Effector memory CD8-positive, alpha-beta T cell (primary cell): Measurements from ENCODE around the gene PLPPR5.
A peak's percentile ranks its signal among the peaks of the same experiment; 100 is the strongest.
"Not testable (repeated sequence)": the region's sequence is repeated elsewhere in the genome, so short reads cannot be mapped to it uniquely, and the experiment has no call there.

ENCODE experiments used
- ATAC-seq: fragments of 150-1000 bp; cut with Tn5 transposase; replicated peaks from 2 replicates; pipeline ENCODE4 v1.10.0; 2021; ENCODE audit warnings: mild to moderate bottlenecking, moderate library complexity
- DNase-seq, 3 experiments: peaks; one replicate each; pipeline ENCODE4 v3.0.0; 2021
- H3K27ac Mint-ChIP-seq, 2 donors: one replicate each; pipeline ENCODE4 v1.8.0; 2022; ENCODE audit warnings: mild to moderate bottlenecking in 2 of 2, mixed read lengths in 2 of 2, moderate library complexity in 2 of 2
- H3K27me3 Mint-ChIP-seq, 2 donors: one replicate each; pipeline ENCODE4 v1.8.0; 2022; ENCODE audit warnings: mixed read lengths in 2 of 2
- H3K36me3 Mint-ChIP-seq: one replicate; pipeline ENCODE4 v1.8.0; 2022; ENCODE audit warnings: mild to moderate bottlenecking, moderate library complexity, mixed read lengths; ENCODE audit not compliant: insufficient read depth
- H3K4me1 Mint-ChIP-seq, 2 donors: one replicate each; pipeline ENCODE4 v1.8.0; 2022; ENCODE audit warnings: low read depth in 2 of 2, mixed read lengths in 2 of 2
- H3K4me3 Mint-ChIP-seq, 2 donors: one replicate each; pipeline ENCODE4 v1.8.0; 2022; ENCODE audit warnings: mild to moderate bottlenecking in 2 of 2, mixed read lengths in 2 of 2, moderate library complexity in 2 of 2
- H3K9me3 Mint-ChIP-seq, 2 donors: one replicate each; pipeline ENCODE4 v1.8.0; 2022; ENCODE audit warnings: mixed read lengths in 2 of 2
- total RNA-seq, 9 experiments: gene quantifications; one replicate each; lab custom pipeline; 2026; lab: John Stamatoyannopoulos, UW

PLPPR5 gene
- 0 to 0.21 (median 0) reads per million in 9 experiments for total RNA-seq

- Mint-ChIP-seq H3K27ac (no peak within 1 kb of the TSS), H3K4me1 (peaks cover 3 to 4% of the 10 kb centered on the region in 2 donors), H3K9me3 (no peaks in the 10 kb centered on the region), H3K36me3 (peaks cover 3% of the 10 kb centered on the region), H3K27me3 (peaks cover 61 to 67% of the 10 kb centered on the region in 2 donors), H3K4me3 (peak within 1 kb of the TSS; percentile 60 to 63)
- peak in 1 of 3 experiments; percentile 3 for DNase-seq
- ATAC-seq = peak; percentile 38
Measured at GRCh38 chr1:99004861-99005442, at the start of gene PLPPR5. TSS of gene PLPPR5 (minus strand) at chr1:99004861. CDS start at chr1:99004671, 190 bp downstream.

DNA sequence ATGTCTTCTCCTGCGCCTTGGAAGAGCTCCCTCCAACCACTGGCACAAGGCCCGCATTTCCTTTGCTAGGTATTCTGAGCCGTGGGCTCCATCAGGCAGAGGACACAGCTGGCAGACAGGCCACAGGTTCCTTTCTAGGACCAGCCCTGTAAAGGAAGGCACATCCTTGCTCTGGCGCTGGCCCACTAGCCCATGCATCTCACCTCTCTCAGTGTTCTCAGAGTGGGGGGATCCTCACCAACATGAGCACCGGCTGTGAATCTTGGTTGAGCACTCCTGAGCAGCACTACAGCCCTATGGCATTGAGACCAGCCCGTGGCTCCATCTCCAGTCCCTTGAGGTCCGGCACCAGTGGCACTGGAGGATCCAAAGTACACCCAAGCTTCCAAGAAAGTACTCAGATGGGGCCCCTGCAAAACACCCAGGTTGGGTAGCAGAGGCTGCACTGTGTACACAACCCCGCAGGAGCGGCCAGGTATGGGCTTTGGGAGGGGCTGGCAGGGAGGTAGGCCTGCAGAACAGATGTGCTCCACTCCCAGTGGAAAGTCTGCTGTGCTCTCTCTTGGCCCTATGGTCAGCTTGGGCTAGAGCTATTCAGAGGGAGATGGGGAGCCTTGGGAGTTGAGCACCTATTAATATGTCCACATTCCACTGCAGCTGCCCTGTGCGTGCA is 47.1 kb upstream of the PLPPR5 start:
- Mint-ChIP-seq H3K4me3 (no peak overlapping the region), H3K27ac (no peak overlapping the region), H3K36me3 (no peaks in the 10 kb centered on the region), H3K4me1 (no peaks in the 10 kb centered on the region), H3K27me3 (peaks cover 4 to 11% of the 10 kb centered on the region in 2 donors), H3K9me3 (peaks cover 0 to 3% of the 10 kb centered on the region in 2 donors)
- DNase-seq = no peak
- ATAC-seq = no peak

DNA sequence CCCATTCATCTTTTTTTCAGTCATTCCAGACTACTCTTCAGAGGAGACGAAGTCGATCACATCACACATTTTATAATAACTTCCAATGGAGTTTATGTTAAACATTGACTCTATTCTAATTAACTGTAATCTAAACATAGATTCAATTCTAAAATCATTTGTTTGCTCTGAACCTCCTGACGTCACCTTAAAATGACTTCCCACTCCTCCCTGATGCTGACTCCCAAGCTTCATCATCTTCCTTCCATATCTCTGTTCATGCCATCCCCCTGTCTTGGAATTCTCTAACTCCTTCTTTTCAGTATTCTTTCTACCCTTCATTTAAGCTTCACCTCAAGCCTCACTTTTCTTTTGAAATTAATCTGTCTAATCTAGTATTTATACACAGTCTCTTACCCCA is 45.1 kb upstream of the PLPPR5 start:
- ATAC-seq = no peak

DNA sequence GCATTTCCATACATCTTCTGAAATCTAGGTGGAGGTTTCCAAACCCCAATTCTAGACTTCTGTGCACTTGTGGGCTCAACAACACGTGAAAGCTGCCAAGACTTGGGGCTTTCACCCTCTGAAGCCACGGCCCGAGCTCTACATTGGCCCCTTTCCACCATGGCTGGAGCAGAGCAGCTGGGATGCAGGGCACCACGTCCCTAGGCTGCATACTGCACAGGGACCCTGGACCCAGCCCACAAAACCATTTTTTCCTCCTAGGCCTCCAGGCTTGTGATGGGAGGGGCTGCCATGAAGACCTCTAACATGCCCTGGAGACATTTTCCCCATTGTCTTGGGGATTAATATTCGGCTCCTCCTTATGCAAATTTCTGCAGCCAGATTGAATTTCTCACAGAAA is 32.1 kb upstream of the PLPPR5 start:
- H3K27me3 Mint-ChIP-seq = peaks cover 5 to 25% of the 10 kb centered on the region in 2 donors
- H3K4me3 Mint-ChIP-seq, H3K36me3 Mint-ChIP-seq, H3K4me1 Mint-ChIP-seq, DNase-seq, H3K27ac Mint-ChIP-seq, ATAC-seq: not testable (repeated sequence)
- H3K9me3 Mint-ChIP-seq = peaks cover 9 to 31% of the 10 kb centered on the region in 2 donors

More for the DNA sequence above, 45.1 kb upstream of the PLPPR5 start:
- DNase-seq = no peak
- Mint-ChIP-seq H3K4me3 (no peak overlapping the region), H3K27ac (no peak overlapping the region), H3K36me3 (no peaks in the 10 kb centered on the region), H3K9me3 (peaks cover 0 to 3% of the 10 kb centered on the region in 2 donors), H3K4me1 (no peaks in the 10 kb centered on the region), H3K27me3 (peaks cover 0 to 5% of the 10 kb centered on the region in 2 donors)

DNA sequence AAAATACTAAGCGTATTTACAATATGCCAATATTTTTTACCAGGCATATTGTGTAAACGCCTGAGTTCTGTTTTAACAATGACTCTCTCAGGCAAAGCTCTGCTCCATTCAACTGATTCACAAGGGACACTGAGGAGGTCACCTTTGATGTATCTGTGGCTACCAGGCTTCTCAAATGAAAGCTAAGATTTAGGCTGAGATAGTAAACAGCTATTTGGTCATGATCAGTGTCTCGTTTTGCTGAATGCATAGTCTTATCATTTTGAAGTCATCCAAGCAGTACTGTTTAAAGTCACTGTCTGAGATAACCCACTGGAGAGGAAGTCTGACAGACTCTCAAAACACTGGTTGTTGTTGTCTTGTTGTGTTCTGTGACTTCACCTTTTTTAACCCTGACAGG is 13.7 kb upstream of the PLPPR5 start:
- H3K27ac Mint-ChIP-seq = no peak overlapping the region
- no peaks in the 10 kb centered on the region for H3K36me3 Mint-ChIP-seq
- ATAC-seq (no peak), DNase-seq (no peak)
- H3K4me1 Mint-ChIP-seq = no peaks in the 10 kb centered on the region
- no peaks in the 10 kb centered on the region for H3K9me3 Mint-ChIP-seq
- H3K27me3 Mint-ChIP-seq = peaks cover 7 to 12% of the 10 kb centered on the region in 2 donors
- H3K4me3 Mint-ChIP-seq = no peak overlapping the region

DNA sequence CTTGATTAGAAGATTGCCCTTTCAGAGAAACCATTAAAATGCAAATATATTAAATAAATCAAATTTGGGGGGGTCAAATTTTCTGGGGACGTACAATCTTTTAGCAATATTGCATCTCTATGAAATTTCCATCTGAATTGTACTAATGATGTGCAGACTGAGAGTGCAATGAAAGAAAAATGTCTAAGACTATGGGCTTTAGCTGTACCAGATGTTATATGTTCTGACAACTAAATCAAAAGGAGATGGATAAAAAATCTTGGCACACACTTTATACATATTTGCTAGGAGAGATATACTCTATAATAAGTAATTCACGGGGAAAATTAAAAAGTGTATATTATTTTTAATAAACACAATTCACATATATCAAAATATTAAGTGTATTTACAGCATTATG is 13.0 kb upstream of the PLPPR5 start:
- H3K9me3 Mint-ChIP-seq = no peaks in the 10 kb centered on the region
- no peaks in the 10 kb centered on the region for H3K36me3 Mint-ChIP-seq
- no peak overlapping the region for H3K27ac Mint-ChIP-seq
- DNase-seq (no peak), ATAC-seq (no peak)
- H3K4me3 Mint-ChIP-seq = no peak overlapping the region
- no peaks in the 10 kb centered on the region for H3K4me1 Mint-ChIP-seq
- peaks cover 7 to 12% of the 10 kb centered on the region in 2 donors for H3K27me3 Mint-ChIP-seq

GRCh38 chr1:99010679-99011078 is 6.0 kb upstream of the PLPPR5 start:
- H3K27ac Mint-ChIP-seq = no peak overlapping the region
- no peaks in the 10 kb centered on the region for H3K9me3 Mint-ChIP-seq
- ATAC-seq (no peak), DNase-seq (no peak)
- peaks cover 21 to 26% of the 10 kb centered on the region in 2 donors for H3K27me3 Mint-ChIP-seq
- H3K4me3 Mint-ChIP-seq = no peak overlapping the region
- no peaks in the 10 kb centered on the region for H3K36me3 Mint-ChIP-seq
- no peaks in the 10 kb centered on the region for H3K4me1 Mint-ChIP-seq

DNA sequence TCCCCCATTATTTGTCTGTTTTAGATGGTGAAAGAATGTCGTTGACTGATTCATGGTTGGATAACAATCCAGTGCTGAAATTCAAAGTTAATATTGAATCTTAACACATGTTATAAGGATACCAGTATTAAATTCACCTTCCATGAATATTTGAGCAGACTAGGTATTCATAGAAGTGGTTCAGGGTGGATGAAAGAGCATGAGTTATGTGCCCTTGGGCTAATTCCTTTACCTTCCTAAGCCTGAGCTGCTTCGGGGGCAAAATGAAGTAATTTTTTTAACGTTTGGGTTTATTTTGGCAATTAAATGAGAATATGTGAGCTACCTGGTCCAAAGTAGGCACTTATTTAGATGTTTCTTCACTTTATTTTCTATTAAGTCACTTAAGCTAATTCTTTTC is 2.7 kb upstream of the PLPPR5 start:
- Mint-ChIP-seq H3K9me3 (no peaks in the 10 kb centered on the region), H3K4me1 (peaks cover 3 to 4% of the 10 kb centered on the region in 2 donors), H3K36me3 (no peaks in the 10 kb centered on the region), H3K27ac (no peak overlapping the region), H3K27me3 (peaks cover 47 to 49% of the 10 kb centered on the region in 2 donors), H3K4me3 (no peak overlapping the region)
- ATAC-seq = no peak
- DNase-seq = no peak

GRCh38 chr1:99005537-99005942 is 879 bp upstream of the PLPPR5 start:
- ATAC-seq (no peak), DNase-seq (no peak)
- H3K4me1 Mint-ChIP-seq = peaks cover 3 to 4% of the 10 kb centered on the region in 2 donors
- H3K27me3 Mint-ChIP-seq = peaks cover 56 to 61% of the 10 kb centered on the region in 2 donors
- H3K9me3 Mint-ChIP-seq = no peaks in the 10 kb centered on the region
- H3K4me3 Mint-ChIP-seq = peak overlapping the region; percentile 59 to 60
- H3K36me3 Mint-ChIP-seq = peaks cover 1% of the 10 kb centered on the region
- no peak overlapping the region for H3K27ac Mint-ChIP-seq

DNA sequence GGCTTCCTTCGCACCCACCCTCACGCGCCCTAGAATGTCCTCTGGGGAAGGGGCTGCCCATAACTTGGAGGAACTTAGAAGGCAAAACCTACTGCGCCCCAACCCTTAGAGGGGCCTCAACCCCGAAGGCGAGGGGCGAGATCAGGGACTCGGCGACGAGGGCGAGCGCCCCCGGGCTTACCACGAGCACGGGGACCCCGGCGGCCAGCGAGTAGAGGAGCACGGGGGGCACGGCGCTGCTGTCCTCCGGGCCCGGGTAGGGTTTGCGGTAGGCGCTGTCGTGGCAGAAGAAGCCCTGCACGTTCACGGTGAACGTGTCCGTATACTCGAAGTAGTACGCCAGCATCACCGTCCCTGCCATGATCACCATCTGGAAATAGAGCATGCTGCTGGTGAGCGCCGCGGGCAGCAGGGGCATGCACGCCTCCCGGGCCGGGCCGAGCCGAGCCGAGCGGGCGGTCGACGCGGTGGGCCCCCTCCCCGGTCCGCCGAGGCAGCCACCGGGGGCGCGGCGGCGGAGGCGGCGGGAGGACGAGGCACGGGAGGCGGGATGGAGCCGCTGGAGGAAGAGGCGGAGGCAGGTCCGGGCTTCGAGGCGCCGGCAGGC is 304 bp downstream of the PLPPR5 start:
- ATAC-seq (peak; percentile 73), DNase-seq (peak in 1 of 3 experiments; percentile 5)
- peaks cover 3% of the 10 kb centered on the region for H3K36me3 Mint-ChIP-seq
- H3K4me1 Mint-ChIP-seq = peaks cover 3 to 4% of the 10 kb centered on the region in 2 donors
- peaks cover 66 to 73% of the 10 kb centered on the region in 2 donors for H3K27me3 Mint-ChIP-seq
- no peak overlapping the region for H3K27ac Mint-ChIP-seq
- peak overlapping the region; percentile 40 to 63 for H3K4me3 Mint-ChIP-seq
- H3K9me3 Mint-ChIP-seq = no peaks in the 10 kb centered on the region

DNA sequence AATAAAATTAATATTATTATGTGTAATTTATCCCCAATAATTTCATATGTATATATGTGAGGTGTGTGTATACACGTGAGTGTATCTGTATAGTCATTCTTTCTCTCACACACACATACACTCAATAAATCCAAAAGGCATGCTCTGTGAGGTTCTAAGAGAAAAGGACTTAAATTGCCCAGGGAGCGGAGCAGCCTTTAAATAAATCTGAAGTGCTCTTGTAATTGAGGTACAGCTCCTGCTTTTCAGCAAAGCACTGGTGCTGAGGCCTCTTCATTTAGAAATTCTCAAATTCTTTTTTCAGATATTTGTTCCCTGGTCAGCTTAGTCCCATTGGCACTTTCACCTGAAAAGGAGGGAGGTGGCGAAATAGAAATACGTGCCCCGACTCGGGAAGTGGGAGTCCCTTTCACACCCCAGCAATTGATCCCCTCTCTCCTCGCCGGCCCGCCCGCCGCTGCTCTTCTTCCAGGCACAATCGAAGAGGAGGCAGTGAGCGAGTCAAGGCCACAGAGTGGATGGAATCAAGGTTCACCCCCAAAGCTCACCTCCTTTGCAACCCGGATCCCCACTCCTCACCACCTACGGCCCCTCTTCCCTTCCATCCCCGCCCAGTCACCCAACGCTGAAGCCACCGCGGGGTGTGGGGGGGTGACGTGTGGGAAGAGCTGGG is 944 bp downstream of the PLPPR5 start:
- H3K4me1 Mint-ChIP-seq = peaks cover 3 to 4% of the 10 kb centered on the region in 2 donors

DNA sequence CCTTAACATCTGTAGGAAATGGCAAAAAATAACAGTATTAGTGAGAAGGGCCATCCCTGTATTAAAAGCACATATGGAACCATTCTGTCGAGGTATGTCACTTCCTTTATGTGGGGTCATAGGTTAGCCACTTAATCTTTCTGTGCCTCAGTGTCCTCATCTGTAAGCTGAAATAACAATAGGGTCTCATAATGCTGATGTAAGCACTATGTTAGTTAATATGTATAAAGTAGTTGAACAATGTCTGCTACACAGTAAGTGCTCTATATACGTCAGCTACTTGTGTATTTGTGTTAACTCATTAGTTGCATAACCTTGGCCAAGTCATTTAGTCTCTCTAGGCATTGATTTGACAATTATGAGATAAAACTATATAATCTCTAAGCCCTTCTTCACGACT is 11.8 kb downstream of the PLPPR5 start:
- Mint-ChIP-seq H3K36me3 (no peaks in the 10 kb centered on the region), H3K27me3 (peaks cover 0 to 3% of the 10 kb centered on the region in 2 donors), H3K4me1 (peaks cover 0 to 3% of the 10 kb centered on the region in 2 donors), H3K9me3 (no peaks in the 10 kb centered on the region), H3K4me3 (no peak overlapping the region), H3K27ac (no peak overlapping the region)
- no peak for DNase-seq
- ATAC-seq = no peak

More for the DNA sequence above, 944 bp downstream of the PLPPR5 start:
- ATAC-seq (peak; percentile 12), DNase-seq (no peak)
- peaks cover 62 to 76% of the 10 kb centered on the region in 2 donors for H3K27me3 Mint-ChIP-seq
- peaks cover 3% of the 10 kb centered on the region for H3K36me3 Mint-ChIP-seq
- H3K27ac Mint-ChIP-seq = no peak overlapping the region
- no peaks in the 10 kb centered on the region for H3K9me3 Mint-ChIP-seq
- H3K4me3 Mint-ChIP-seq = peak overlapping the region; percentile 40 to 63
